ENCODE results near the gene SNAPC4.
"Not testable (repeated sequence)": the region's sequence is repeated elsewhere in the genome, so short reads cannot be mapped to it uniquely, and the experiment has no call there.

SNAPC4 gene

DNA sequence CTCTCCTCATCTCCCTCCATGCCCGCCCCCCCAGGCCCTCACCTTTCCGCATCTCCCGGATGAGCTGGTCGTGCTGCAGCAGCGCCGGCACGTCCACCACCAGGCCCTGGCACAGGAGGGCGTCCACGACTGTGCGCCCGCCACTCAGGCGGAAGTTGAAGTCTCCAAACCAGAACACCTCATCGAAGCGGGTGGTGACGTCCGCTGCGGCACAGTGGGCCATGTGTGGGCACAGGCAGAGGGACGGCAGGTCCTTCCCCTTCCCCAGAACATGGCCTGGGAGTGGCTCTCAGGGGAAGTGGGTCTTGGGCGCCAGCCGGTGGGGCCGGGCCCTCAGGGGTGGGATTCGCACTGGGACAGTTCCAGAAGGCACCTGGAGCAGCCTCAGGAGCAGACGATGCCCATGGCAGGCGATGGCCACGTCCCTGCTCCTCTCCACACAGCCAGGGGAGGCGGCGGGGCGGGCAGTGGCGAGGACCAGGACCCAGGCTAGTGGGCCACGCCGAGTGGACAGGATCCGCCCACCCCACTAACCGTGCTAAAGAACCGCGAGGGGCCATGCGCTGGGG is 31.9 kb upstream of the SNAPC4 start:
- no peak overlapping the region for H3K27ac ChIP-seq (ENCODE audit: low read length)
- no peaks in the 10 kb centered on the region for H3K27me3 ChIP-seq (ENCODE audit: low read depth, low read length)
- H3K9me3 ChIP-seq (ENCODE audit: control insufficient read depth in 1 of 2, low read length in 2 of 2), result no peaks in the 10 kb centered on the region
- peaks cover 4 to 36% of the 10 kb centered on the region in 2 donors for H3K36me3 ChIP-seq (ENCODE audit: control insufficient read depth in 1 of 2, insufficient read depth in 2 of 2, low read length in 2 of 2)
- H3K4me1 ChIP-seq (ENCODE audit: control insufficient read depth in 1 of 2, insufficient read depth in 2 of 2, low read length in 2 of 2), result peaks cover 0 to 14% of the 10 kb centered on the region in 2 donors
- no peak overlapping the region for H3K4me3 ChIP-seq (ENCODE audit: low read depth in 1 of 2, low read length in 2 of 2)

- Histone ChIP-seq H3K4me3 (ENCODE audit: low read depth in 1 of 2, low read length in 2 of 2) (no peak overlapping the region), H3K9me3 (ENCODE audit: control insufficient read depth in 1 of 2, low read length in 2 of 2) (no peaks in the 10 kb centered on the region), H3K27me3 (ENCODE audit: low read depth, low read length) (no peaks in the 10 kb centered on the region), H3K27ac (ENCODE audit: low read length) (no peak overlapping the region), H3K36me3 (ENCODE audit: control insufficient read depth in 1 of 2, insufficient read depth in 2 of 2, low read length in 2 of 2) (peaks cover 4 to 36% of the 10 kb centered on the region in 2 donors), H3K4me1 (ENCODE audit: control insufficient read depth in 1 of 2, insufficient read depth in 2 of 2, low read length in 2 of 2) (peaks cover 0 to 6% of the 10 kb centered on the region in 2 donors)
Observed at GRCh38 chr9:136430588-136431234, 30.7 kb upstream of the SNAPC4 start.

DNA sequence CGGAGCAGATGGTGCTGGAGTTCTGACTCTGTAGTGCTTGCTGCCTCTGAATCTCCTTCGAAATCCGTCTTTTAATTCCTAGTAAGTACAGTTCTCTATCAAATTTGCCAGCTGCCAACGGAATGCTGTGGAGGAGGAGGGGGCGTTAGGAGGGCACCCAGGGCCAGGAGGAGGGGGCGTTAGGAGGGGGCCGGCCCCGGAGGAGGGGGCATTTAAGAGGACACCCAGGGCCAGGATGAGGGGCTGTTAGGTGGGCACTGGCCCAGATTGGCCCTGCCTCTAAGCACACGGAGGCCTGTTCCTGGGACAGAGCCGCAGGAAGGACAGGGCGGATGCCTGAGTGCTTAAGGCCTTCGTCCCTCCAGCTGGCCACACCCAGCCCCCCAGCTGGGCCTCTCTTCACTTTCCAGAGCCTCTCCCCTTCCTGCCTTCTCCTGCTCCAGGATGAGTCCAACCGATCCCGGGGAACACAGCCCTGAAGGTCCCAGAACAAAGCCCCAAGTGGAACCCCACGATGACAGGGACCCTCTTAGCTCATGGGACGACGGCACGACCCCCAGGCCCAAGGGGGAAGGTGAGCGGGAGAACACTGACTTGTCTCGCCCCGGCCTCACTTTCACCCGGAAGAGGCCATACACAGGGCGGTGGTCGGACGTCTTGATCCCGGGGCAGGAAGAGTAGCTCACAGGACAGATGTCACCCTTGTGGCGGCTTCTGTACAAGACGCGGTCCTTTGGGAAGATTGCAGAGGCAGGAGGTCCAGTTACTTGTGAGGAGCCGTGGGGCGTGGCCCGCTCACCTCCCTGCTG is 29.9 kb upstream of the SNAPC4 start:
- no peaks in the 10 kb centered on the region for H3K9me3 ChIP-seq (ENCODE audit: control insufficient read depth in 1 of 2, low read length in 2 of 2)
- H3K36me3 ChIP-seq (ENCODE audit: control insufficient read depth in 1 of 2, insufficient read depth in 2 of 2, low read length in 2 of 2), result peaks cover 4 to 36% of the 10 kb centered on the region in 2 donors
- no peak overlapping the region for H3K27ac ChIP-seq (ENCODE audit: low read length)

DNA sequence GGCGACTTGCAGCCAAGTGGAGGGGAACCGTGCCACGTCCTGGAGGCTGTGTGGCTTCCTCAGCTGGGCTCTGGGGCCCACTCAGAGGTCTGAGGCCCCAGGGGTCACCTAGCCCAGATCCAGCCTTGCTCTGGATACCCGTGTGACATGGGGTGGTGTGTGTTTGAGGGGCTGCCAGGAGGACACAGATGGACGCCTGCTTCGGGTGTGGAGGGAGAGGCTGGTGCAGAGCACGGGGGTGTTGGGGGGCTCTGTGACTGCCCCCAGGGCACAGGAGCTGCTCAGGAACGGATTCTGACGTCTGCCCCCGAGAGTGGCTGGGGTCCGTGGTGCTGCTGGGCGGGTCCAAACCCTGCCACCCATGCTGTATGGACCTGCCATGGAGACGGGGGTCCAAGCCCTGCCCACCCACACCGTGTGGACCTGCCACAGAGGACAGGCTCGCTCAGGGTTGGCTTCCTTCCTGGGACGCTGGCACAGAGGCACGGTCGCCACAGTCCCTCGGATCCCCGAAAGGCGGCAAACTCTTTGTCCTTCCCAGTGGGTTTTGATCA is 29.2 kb upstream of the SNAPC4 start:
- no peak overlapping the region for H3K4me3 ChIP-seq (ENCODE audit: low read depth in 1 of 2, low read length in 2 of 2)
- peaks cover 10 to 39% of the 10 kb centered on the region in 2 donors for H3K36me3 ChIP-seq (ENCODE audit: control insufficient read depth in 1 of 2, insufficient read depth in 2 of 2, low read length in 2 of 2)
- no peaks in the 10 kb centered on the region for H3K9me3 ChIP-seq (ENCODE audit: control insufficient read depth in 1 of 2, low read length in 2 of 2)
- H3K27ac ChIP-seq (ENCODE audit: low read length), result no peak overlapping the region
- no peaks in the 10 kb centered on the region for H3K4me1 ChIP-seq (ENCODE audit: control insufficient read depth in 1 of 2, insufficient read depth in 2 of 2, low read length in 2 of 2)
- no peaks in the 10 kb centered on the region for H3K27me3 ChIP-seq (ENCODE audit: low read depth, low read length)

More for the DNA sequence above, 29.9 kb upstream of the SNAPC4 start:
- no peaks in the 10 kb centered on the region for H3K27me3 ChIP-seq (ENCODE audit: low read depth, low read length)
- peaks cover 0 to 3% of the 10 kb centered on the region in 2 donors for H3K4me1 ChIP-seq (ENCODE audit: control insufficient read depth in 1 of 2, insufficient read depth in 2 of 2, low read length in 2 of 2)
- no peak overlapping the region for H3K4me3 ChIP-seq (ENCODE audit: low read depth in 1 of 2, low read length in 2 of 2)

DNA sequence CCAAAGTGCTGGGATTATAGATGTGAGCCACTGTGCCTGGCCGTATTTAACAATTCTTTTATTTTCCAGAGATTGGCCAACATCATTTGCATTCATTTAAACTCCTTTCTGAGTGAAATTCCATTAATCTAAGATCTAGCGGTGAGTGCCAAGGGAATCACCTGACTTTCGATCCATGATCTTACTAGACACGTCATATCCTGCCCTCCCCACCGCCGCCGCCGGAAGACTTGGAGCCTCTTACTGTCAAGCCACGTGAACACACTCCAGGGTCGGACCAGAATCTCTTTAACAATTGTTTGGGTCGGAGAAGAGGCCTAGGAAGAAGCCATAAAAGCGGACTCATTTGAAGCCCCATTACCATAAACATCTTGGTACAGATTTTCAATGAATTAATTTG is 26.8 kb upstream of the SNAPC4 start:
- no peaks in the 10 kb centered on the region for H3K9me3 ChIP-seq (ENCODE audit: control insufficient read depth in 1 of 2, low read length in 2 of 2)
- H3K4me3 ChIP-seq (ENCODE audit: low read depth in 1 of 2, low read length in 2 of 2), result no peak overlapping the region
- H3K36me3 ChIP-seq (ENCODE audit: control insufficient read depth in 1 of 2, insufficient read depth in 2 of 2, low read length in 2 of 2), result peaks cover 18 to 52% of the 10 kb centered on the region in 2 donors
- no peak overlapping the region for H3K27ac ChIP-seq (ENCODE audit: low read length)
- H3K27me3 ChIP-seq (ENCODE audit: low read depth, low read length), result no peaks in the 10 kb centered on the region
- H3K4me1 ChIP-seq (ENCODE audit: control insufficient read depth in 1 of 2, insufficient read depth in 2 of 2, low read length in 2 of 2), result no peaks in the 10 kb centered on the region

- not testable (repeated sequence) for H3K27me3 ChIP-seq (ENCODE audit: low read depth, low read length); H3K9me3 ChIP-seq (ENCODE audit: control insufficient read depth in 1 of 2, low read length in 2 of 2); H3K4me3 ChIP-seq (ENCODE audit: low read depth in 1 of 2, low read length in 2 of 2); H3K4me1 ChIP-seq (ENCODE audit: control insufficient read depth in 1 of 2, insufficient read depth in 2 of 2, low read length in 2 of 2); H3K27ac ChIP-seq (ENCODE audit: low read length)
- H3K36me3 ChIP-seq (ENCODE audit: control insufficient read depth in 1 of 2, insufficient read depth in 2 of 2, low read length in 2 of 2), result peaks cover 24 to 58% of the 10 kb centered on the region in 2 donors
Observed at GRCh38 chr9:136425367-136425766, 25.4 kb upstream of the SNAPC4 start.

DNA sequence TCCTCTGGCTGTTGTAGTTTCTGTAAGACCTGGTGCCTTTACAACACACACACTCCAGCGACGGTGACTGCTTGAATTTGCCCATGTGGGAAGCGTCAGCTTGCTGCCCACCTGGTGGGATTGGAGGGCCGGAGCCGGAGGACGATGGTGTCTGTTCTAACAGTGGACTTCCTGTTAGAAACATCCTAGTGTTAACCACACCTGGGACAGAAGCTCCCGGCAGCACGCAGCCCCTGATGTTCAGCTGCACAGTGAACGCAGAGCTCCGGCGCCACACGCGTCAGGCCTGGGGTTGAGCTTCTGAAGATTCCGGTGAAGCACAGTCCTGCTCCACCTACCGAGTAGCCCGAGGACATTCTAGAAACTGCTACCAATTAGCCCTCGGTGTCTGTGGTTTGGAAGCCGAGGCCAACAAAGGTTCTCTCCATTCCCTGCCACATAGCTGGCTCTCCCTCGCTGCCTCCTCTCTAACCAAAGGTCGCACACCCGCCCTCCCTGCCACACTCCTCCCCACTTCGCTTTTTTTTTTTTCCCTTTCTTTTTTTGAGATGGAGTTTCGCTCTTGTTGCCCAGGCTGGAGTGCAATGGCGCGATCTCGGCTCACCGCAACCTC is 24.9 kb upstream of the SNAPC4 start:
- no peaks in the 10 kb centered on the region for H3K4me1 ChIP-seq (ENCODE audit: control insufficient read depth in 1 of 2, insufficient read depth in 2 of 2, low read length in 2 of 2)
- H3K27me3 ChIP-seq (ENCODE audit: low read depth, low read length), result no peaks in the 10 kb centered on the region
- H3K36me3 ChIP-seq (ENCODE audit: control insufficient read depth in 1 of 2, insufficient read depth in 2 of 2, low read length in 2 of 2), result peaks cover 21 to 54% of the 10 kb centered on the region in 2 donors

GRCh38 chr9:136423432-136424146 is 23.6 kb upstream of the SNAPC4 start:
- no peaks in the 10 kb centered on the region for H3K4me1 ChIP-seq (ENCODE audit: control insufficient read depth in 1 of 2, insufficient read depth in 2 of 2, low read length in 2 of 2)
- no peak overlapping the region for H3K4me3 ChIP-seq (ENCODE audit: low read depth in 1 of 2, low read length in 2 of 2)
- H3K27me3 ChIP-seq (ENCODE audit: low read depth, low read length), result no peaks in the 10 kb centered on the region
- peaks cover 26 to 54% of the 10 kb centered on the region in 2 donors for H3K36me3 ChIP-seq (ENCODE audit: control insufficient read depth in 1 of 2, insufficient read depth in 2 of 2, low read length in 2 of 2)
- no peak overlapping the region for H3K27ac ChIP-seq (ENCODE audit: low read length)
- H3K9me3 ChIP-seq (ENCODE audit: control insufficient read depth in 1 of 2, low read length in 2 of 2), result no peaks in the 10 kb centered on the region

More for the DNA sequence above, 24.9 kb upstream of the SNAPC4 start:
- H3K4me3 ChIP-seq (ENCODE audit: low read depth in 1 of 2, low read length in 2 of 2), result no peak overlapping the region
- no peak overlapping the region for H3K27ac ChIP-seq (ENCODE audit: low read length)
- H3K9me3 ChIP-seq (ENCODE audit: control insufficient read depth in 1 of 2, low read length in 2 of 2), result no peaks in the 10 kb centered on the region

- H3K27me3 ChIP-seq (ENCODE audit: low read depth, low read length), result no peaks in the 10 kb centered on the region
- H3K4me3 ChIP-seq (ENCODE audit: low read depth in 1 of 2, low read length in 2 of 2), result no peak overlapping the region
- no peak overlapping the region for H3K27ac ChIP-seq (ENCODE audit: low read length)
- H3K36me3 ChIP-seq (ENCODE audit: control insufficient read depth in 1 of 2, insufficient read depth in 2 of 2, low read length in 2 of 2), result peaks cover 33 to 61% of the 10 kb centered on the region in 2 donors
- H3K4me1 ChIP-seq (ENCODE audit: control insufficient read depth in 1 of 2, insufficient read depth in 2 of 2, low read length in 2 of 2), result no peaks in the 10 kb centered on the region
- no peaks in the 10 kb centered on the region for H3K9me3 ChIP-seq (ENCODE audit: control insufficient read depth in 1 of 2, low read length in 2 of 2)
Observed at GRCh38 chr9:136422876-136423275, 22.9 kb upstream of the SNAPC4 start.

DNA sequence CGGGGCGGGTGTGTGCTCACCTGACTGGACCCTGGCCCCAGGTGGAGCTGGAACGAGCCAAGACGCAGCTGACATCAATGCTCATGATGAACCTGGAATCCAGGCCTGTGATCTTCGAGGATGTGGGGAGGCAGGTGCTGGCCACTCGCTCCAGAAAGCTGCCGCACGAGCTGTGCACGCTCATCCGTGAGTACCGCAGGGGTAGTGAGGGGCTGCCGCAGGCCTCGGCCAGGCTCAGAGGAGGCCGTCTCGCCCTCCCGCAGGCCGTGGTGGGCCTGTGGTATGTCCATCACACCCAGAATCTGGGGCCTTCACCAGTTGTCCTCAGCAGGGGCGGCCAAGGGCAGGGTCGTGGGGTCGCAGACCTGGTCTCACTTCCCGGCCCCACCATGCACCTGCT is 21.8 kb upstream of the SNAPC4 start:
- Histone ChIP-seq H3K27ac (ENCODE audit: low read length) (no peak overlapping the region), H3K4me3 (ENCODE audit: low read depth in 1 of 2, low read length in 2 of 2) (no peak overlapping the region), H3K27me3 (ENCODE audit: low read depth, low read length) (no peaks in the 10 kb centered on the region), H3K9me3 (ENCODE audit: control insufficient read depth in 1 of 2, low read length in 2 of 2) (no peaks in the 10 kb centered on the region), H3K36me3 (ENCODE audit: control insufficient read depth in 1 of 2, insufficient read depth in 2 of 2, low read length in 2 of 2) (peaks cover 38 to 71% of the 10 kb centered on the region in 2 donors), H3K4me1 (ENCODE audit: control insufficient read depth in 1 of 2, insufficient read depth in 2 of 2, low read length in 2 of 2) (no peaks in the 10 kb centered on the region)

Data from muscle layer of duodenum (tissue), 2 donors.